Activated T-cell treated with anti-CD3 and anti-CD28 coated beads, Interleukin-2, amount 50 U/mL, for 1 hour (primary cell): ENCODE measurements around the gene DNMT1.
A peak's percentile ranks its signal among the peaks of the same experiment; 100 is the strongest.
"Not testable (repeated sequence)": the region's sequence is repeated elsewhere in the genome, so short reads cannot be mapped to it uniquely, and the experiment has no call there.

Experiments used
- DNase-seq: peaks from one replicate; pipeline ENCODE4 v3.0.0-alpha.2; 2020

Gene DNMT1

GRCh38 chr19:10220695-10221094, 25.9 kb upstream of the DNMT1 start:
- no peak for DNase-seq

GRCh38 chr19:10219678-10220077, 24.9 kb upstream of the DNMT1 start:
- peak; percentile 31 for DNase-seq

GRCh38 chr19:10217085-10217484, 22.3 kb upstream of the DNMT1 start:
- no peak for DNase-seq

GRCh38 chr19:10214784-10215183, 20.0 kb upstream of the DNMT1 start:
- no peak for DNase-seq

- DNase-seq, result no peak
These were observed 16.9 kb upstream of the DNMT1 start for GRCh38 chr19:10211691-10212090.

GRCh38 chr19:10211061-10211460, 16.3 kb upstream of the DNMT1 start:
- DNase-seq, result no peak

GRCh38 chr19:10209315-10209714, 14.6 kb upstream of the DNMT1 start:
- DNase-seq, result no peak

- no peak for DNase-seq
These were observed 12.3 kb upstream of the DNMT1 start for GRCh38 chr19:10207026-10207425.

GRCh38 chr19:10206226-10206885, 11.6 kb upstream of the DNMT1 start:
- no peak for DNase-seq

GRCh38 chr19:10205636-10206035, 10.9 kb upstream of the DNMT1 start:
- DNase-seq, result no peak

GRCh38 chr19:10203686-10204085, 8.9 kb upstream of the DNMT1 start:
- DNase-seq, result no peak

- no peak for DNase-seq
These were observed 6.4 kb upstream of the DNMT1 start for GRCh38 chr19:10201176-10201575.

- not testable (repeated sequence) for DNase-seq
These were observed 5.3 kb upstream of the DNMT1 start for GRCh38 chr19:10200101-10200500.

- DNase-seq, result not testable (repeated sequence)
These were observed 4.3 kb upstream of the DNMT1 start for GRCh38 chr19:10198889-10199644.

- DNase-seq, result no peak
These were observed 406 bp upstream of the DNMT1 start for GRCh38 chr19:10195199-10195519.

GRCh38 chr19:10193790-10194499, 808 bp downstream of the DNMT1 start:
- DNase-seq, result no peak

- no peak for DNase-seq
These were observed 1.8 kb downstream of the DNMT1 start for GRCh38 chr19:10192922-10193321.

GRCh38 chr19:10191347-10191746, 3.4 kb downstream of the DNMT1 start:
- no peak for DNase-seq

GRCh38 chr19:10190026-10190425, 4.7 kb downstream of the DNMT1 start:
- DNase-seq, result no peak

- DNase-seq, result no peak
These were observed 5.1 kb downstream of the DNMT1 start for GRCh38 chr19:10189616-10190015.

- DNase-seq, result no peak
These were observed 7.4 kb downstream of the DNMT1 start for GRCh38 chr19:10187315-10187714.

GRCh38 chr19:10184636-10185035, 10.1 kb downstream of the DNMT1 start:
- no peak for DNase-seq

- DNase-seq, result no peak
These were observed 10.8 kb downstream of the DNMT1 start for GRCh38 chr19:10183926-10184325.

- no peak for DNase-seq
These were observed 11.9 kb downstream of the DNMT1 start for GRCh38 chr19:10182847-10183246.
